PFSK-1 (cell line): ENCODE results near the gene TSPAN33.

Source experiments
- FOXP2 ChIP-seq: optimal IDR thresholded peaks from 2 replicates; pipeline ENCODE3; 2011; ENCODE audit warnings: borderline replicate concordance, control low read depth, inconsistent platforms; ENCODE audit not compliant: insufficient read depth; ENCODE audit errors: extremely low read length, extremely low read depth
- POLR2AphosphoS5 ChIP-seq: IDR thresholded peaks from 2 replicates; pipeline ENCODE4 v1.6.1; 2012; ENCODE audit warnings: low read depth, mild to moderate bottlenecking, control low read depth, low read length, moderate library complexity
- REST ChIP-seq, 2 experiments: IDR thresholded peaks; 2 replicates each; pipeline versions ENCODE4 v1.6.1 to v1.8.0; 2011 to 2012; ENCODE audit warnings: low read depth in 2 of 2, low read length in 2 of 2, control low read depth in 1 of 2, inconsistent platforms in 1 of 2, mild to moderate bottlenecking in 1 of 2, moderate library complexity in 1 of 2; ENCODE audit not compliant: insufficient read depth in 1 of 2
- SIN3A ChIP-seq: IDR thresholded peaks from 2 replicates; pipeline ENCODE4 v1.6.1; 2012; ENCODE audit warnings: mild to moderate bottlenecking, low read length, moderate library complexity, borderline replicate concordance; ENCODE audit not compliant: insufficient read depth
- TAF1 ChIP-seq: IDR thresholded peaks from 2 replicates; pipeline ENCODE4 v1.6.1; 2012; ENCODE audit warnings: low read length, control low read depth, borderline replicate concordance; ENCODE audit not compliant: insufficient read depth

The TSPAN33 gene

DNA sequence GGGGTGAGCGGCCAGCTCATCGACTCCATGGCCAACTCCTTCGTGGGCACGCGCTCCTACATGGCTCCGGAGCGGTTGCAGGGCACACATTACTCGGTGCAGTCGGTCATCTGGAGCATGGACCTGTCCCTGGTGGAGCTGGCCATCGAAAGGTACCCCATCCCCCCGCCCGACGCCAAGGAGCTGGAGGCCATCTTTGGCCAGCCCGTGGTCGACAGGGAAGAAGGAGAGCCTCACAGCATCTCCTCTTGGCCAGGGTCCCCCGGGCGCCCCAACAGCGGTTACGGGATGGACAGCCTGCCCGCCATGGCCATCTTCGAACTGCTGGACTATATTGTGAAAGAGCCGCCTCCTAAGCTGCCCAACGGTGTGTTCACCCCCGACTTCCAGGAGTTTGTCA is 17.4 kb upstream of the TSPAN33 start:
- TF ChIP-seq POLR2AphosphoS5: no peak
- TF ChIP-seq TAF1: no peak

- TF ChIP-seq POLR2AphosphoS5 (no peak), SIN3A (no peak), FOXP2 (no peak), REST (IDR thresholded peaks at IDR 0.05; ENCODE audit: insufficient read depth in 1 of 2, low read depth in 2 of 2, low read length in 2 of 2) (no peak), TAF1 (no peak)
Observed at GRCh38 chr7:129127601-129128000, 16.9 kb upstream of the TSPAN33 start.

GRCh38 chr7:129134356-129134987 is 10.0 kb upstream of the TSPAN33 start:
- no peak for TF ChIP-seq TAF1
- no peak for TF ChIP-seq POLR2AphosphoS5
- no peak for TF ChIP-seq SIN3A
- no peak for TF ChIP-seq FOXP2
- no peak for TF ChIP-seq REST (IDR thresholded peaks at IDR 0.05; ENCODE audit: insufficient read depth in 1 of 2, low read depth in 2 of 2, low read length in 2 of 2)

GRCh38 chr7:129136887-129137642 is 7.4 kb upstream of the TSPAN33 start:
- TF ChIP-seq POLR2AphosphoS5 (no peak), TAF1 (no peak), FOXP2 (no peak), REST (IDR thresholded peaks at IDR 0.05; ENCODE audit: insufficient read depth in 1 of 2, low read depth in 2 of 2, low read length in 2 of 2) (no peak), SIN3A (no peak)

- TF ChIP-seq FOXP2: no peak
- no peak for TF ChIP-seq SIN3A
- TF ChIP-seq TAF1: no peak
- no peak for TF ChIP-seq POLR2AphosphoS5
- TF ChIP-seq REST (IDR thresholded peaks at IDR 0.05; ENCODE audit: insufficient read depth in 1 of 2, low read depth in 2 of 2, low read length in 2 of 2): no peak
Observed at GRCh38 chr7:129143724-129144094, 798 bp upstream of the TSPAN33 start.
